Measurements from ENCODE around the gene PDGFB.

GRCh38 chr22:39292561-39293074 lies 47.8 kb upstream of the PDGFB start:
- TF ChIP-seq TAF1 (IDR thresholded peaks at IDR 0.05; ENCODE audit: borderline replicate concordance, insufficient read depth, low read length): no peak
- TF ChIP-seq SIN3A (IDR thresholded peaks at IDR 0.05; ENCODE audit: borderline replicate concordance, insufficient read depth, low read length): no peak
- no peak for TF ChIP-seq REST (IDR thresholded peaks at IDR 0.05; ENCODE audit: insufficient read depth in 1 of 2, low read depth in 2 of 2, low read length in 2 of 2)
- TF ChIP-seq POLR2AphosphoS5 (IDR thresholded peaks at IDR 0.05; ENCODE audit: low read depth, low read length): no peak
- peak; percentile 29 for TF ChIP-seq FOXP2 (optimal IDR thresholded peaks at IDR 0.05; ENCODE audit: borderline replicate concordance, extremely low read depth, extremely low read length, insufficient read depth)
